GM23338 (cell line): ENCODE data around the gene CD276. TPM values are rescaled to one million over a fixed set of nuclear protein-coding genes. Genes with fewer than 3 reads are reported as not detected.

Experiments
- ATAC-seq: fragments of 200-7000 bp; cut with Tn5 transposase; 3 replicates; pipeline ENCODE4 v1.9.1; 2020
- DNase-seq: peaks from one replicate; pipeline ENCODE4 v3.0.0-alpha.2; 2015; ENCODE audit warnings: low spot score
- H2AFZ ChIP-seq: fragments of 200-600 bp; sonication (generic); 2 replicates; pipeline ENCODE4 v1.8.0; 2016; ENCODE audit warnings: antibody characterized with exemption, mild to moderate bottlenecking, moderate library complexity
- H3F3A ChIP-seq: fragments of 200-600 bp; sonication (generic); replicated peaks from 2 replicates; pipeline ENCODE4 v1.8.0; 2017; ENCODE audit warnings: antibody characterized with exemption, mixed run types, low read depth
- H3K27ac ChIP-seq: fragments of 200-600 bp; sonication (generic); 2 replicates; pipeline ENCODE4 v1.6.1; 2016; ENCODE audit warnings: low read depth
- H3K27me3 ChIP-seq: fragments of 200-600 bp; sonication (generic); 2 replicates; pipeline ENCODE4 v1.8.0; 2016; ENCODE audit warnings: mild to moderate bottlenecking, mixed run types, moderate library complexity; ENCODE audit not compliant: insufficient read depth
- H3K36me3 ChIP-seq: fragments of 200-600 bp; sonication (generic); 2 replicates; pipeline ENCODE4 v1.8.0; 2016; ENCODE audit warnings: mild to moderate bottlenecking; ENCODE audit not compliant: insufficient read depth
- H3K4me1 ChIP-seq: fragments of 200-600 bp; sonication (generic); 2 replicates; pipeline ENCODE4 v1.8.0; 2016; ENCODE audit warnings: mild to moderate bottlenecking, moderate library complexity; ENCODE audit not compliant: insufficient read depth
- H3K4me2 ChIP-seq: fragments of 200-600 bp; sonication (generic); 2 replicates; pipeline ENCODE4 v1.7.1; 2017; ENCODE audit warnings: mixed run types
- H3K4me3 ChIP-seq: fragments of 200-600 bp; sonication (generic); 2 replicates; pipeline ENCODE4 v1.6.1; 2016; ENCODE audit warnings: mixed run types
- H3K79me2 ChIP-seq: fragments of 200-600 bp; sonication (generic); replicated peaks from 2 replicates; pipeline ENCODE4 v1.8.0; 2017; ENCODE audit warnings: mild to moderate bottlenecking; ENCODE audit not compliant: insufficient read depth
- H3K9me2 ChIP-seq: fragments of 200-600 bp; sonication (generic); 2 replicates; pipeline ENCODE4 v1.8.0; 2017; ENCODE audit not compliant: insufficient read depth
- H4K20me1 ChIP-seq: fragments of 200-600 bp; sonication (generic); replicated peaks from 2 replicates; pipeline ENCODE4 v1.8.0; 2017; ENCODE audit warnings: mild to moderate bottlenecking; ENCODE audit not compliant: insufficient read depth
- H3K27ac Mint-ChIP-seq: 2 replicates; pipeline ENCODE4 v1.8.0; 2020; ENCODE audit warnings: inconsistent platforms, mild to moderate bottlenecking, moderate library complexity, mixed read lengths
- H3K27me3 Mint-ChIP-seq: 3 replicates; pipeline ENCODE4 v1.8.0; 2022; ENCODE audit warnings: low read depth, mild to moderate bottlenecking, moderate library complexity, mixed read lengths, inconsistent platforms; ENCODE audit not compliant: insufficient read depth, poor library complexity
- H3K36me3 Mint-ChIP-seq: 3 replicates; pipeline ENCODE4 v1.8.0; 2021; ENCODE audit warnings: low read depth, mild to moderate bottlenecking, inconsistent platforms, moderate library complexity, mixed read lengths
- H3K4me1 Mint-ChIP-seq: 3 replicates; pipeline ENCODE4 v1.8.0; 2020; ENCODE audit warnings: mild to moderate bottlenecking, inconsistent platforms, mixed read lengths
- H3K4me3 Mint-ChIP-seq: 3 replicates; pipeline ENCODE4 v1.8.0; 2021; ENCODE audit warnings: moderate library complexity, mild to moderate bottlenecking, inconsistent platforms, mixed read lengths
- H3K9me3 Mint-ChIP-seq: 3 replicates; pipeline ENCODE4 v1.8.0; 2020; ENCODE audit warnings: moderate library complexity, mild to moderate bottlenecking, inconsistent platforms, mixed read lengths
- EZH2 ChIP-seq: fragments of 200-600 bp; sonication (generic); IDR thresholded peaks from one replicate; pipeline ENCODE4 v1.8.0; 2017; ENCODE audit warnings: antibody characterized with exemption, mild to moderate bottlenecking, low read depth; ENCODE audit not compliant: unreplicated experiment
- EZH2phosphoT487 ChIP-seq: fragments of 200-600 bp; sonication (generic); IDR thresholded peaks from one replicate; pipeline ENCODE4 v1.8.1; 2018; ENCODE audit warnings: antibody characterized with exemption; ENCODE audit not compliant: unreplicated experiment
- JUNB ChIP-seq: IDR thresholded peaks from one replicate; pipeline ENCODE4 v1.6.1; 2016; ENCODE audit warnings: antibody characterized with exemption; ENCODE audit not compliant: unreplicated experiment
- NANOG ChIP-seq: IDR thresholded peaks from 2 replicates; pipeline ENCODE4 v1.6.1; 2016; ENCODE audit warnings: antibody characterized with exemption, borderline replicate concordance
- POLR2AphosphoS5 ChIP-seq: IDR thresholded peaks from 2 replicates; pipeline ENCODE4 v1.6.1; 2016; ENCODE audit warnings: antibody characterized with exemption, low read depth
- STAT1 ChIP-seq: IDR thresholded peaks from one replicate; pipeline ENCODE4 v1.6.1; 2016; ENCODE audit warnings: antibody characterized with exemption; ENCODE audit not compliant: unreplicated experiment
- ZNF114 ChIP-seq: fragments of 250-450 bp; sonication (Bioruptor Pico); IDR thresholded peaks from 2 replicates; pipeline ENCODE4 v1.5.0; 2020; ENCODE audit warnings: mild to moderate bottlenecking, moderate library complexity
- ZNF331 ChIP-seq: fragments of 250-450 bp; sonication (Bioruptor Pico); IDR thresholded peaks from 2 replicates; pipeline ENCODE4 v1.5.0; 2020; ENCODE audit warnings: low read depth, mild to moderate bottlenecking, moderate library complexity
- polyA plus RNA-seq: library from polyadenylated mRNA; unstranded; fragments of >200 nt; fragmentation: Nextera tagmentation; extraction: Ambion mirVana; gene quantifications from 2 replicates; pipeline ENCODE4 v1.2.1, GENCODE V29; 2016
- total RNA-seq: library from RNA; depleted of rRNA; stranded (reverse); fragments of >200 nt; shearing (Covaris generic); gene quantifications from 2 replicates; pipeline ENCODE4 v1.2.3, GENCODE V29; 2014
- TF ChIP-seq, protein P1 (sequence below): IDR thresholded peaks from 2 replicates; pipeline ENCODE4 v1.6.1; 2016; ENCODE audit warnings: antibody characterized with exemption
- TF ChIP-seq, protein P2 (sequence below): IDR thresholded peaks from one replicate; pipeline ENCODE4 v1.6.1; 2018; ENCODE audit warnings: antibody characterized with exemption; ENCODE audit not compliant: unreplicated experiment
- TF ChIP-seq, protein P3 (sequence below), 2 experiments: fragments of 200-600 bp in 1 of 2; sonication (generic) in 1 of 2; conservative IDR thresholded peaks; 2 replicates each; pipeline versions ENCODE4 v1.5.1 to v1.6.1; 2016 to 2017; ENCODE audit warnings: antibody characterized with exemption in 2 of 2, low read depth in 2 of 2, mild to moderate bottlenecking in 2 of 2, moderate library complexity in 1 of 2

Gene CD276
- total and polyA plus RNA-seq, 2 experiments from 2014 or later = 60.9 to 158 TPM

DNA sequence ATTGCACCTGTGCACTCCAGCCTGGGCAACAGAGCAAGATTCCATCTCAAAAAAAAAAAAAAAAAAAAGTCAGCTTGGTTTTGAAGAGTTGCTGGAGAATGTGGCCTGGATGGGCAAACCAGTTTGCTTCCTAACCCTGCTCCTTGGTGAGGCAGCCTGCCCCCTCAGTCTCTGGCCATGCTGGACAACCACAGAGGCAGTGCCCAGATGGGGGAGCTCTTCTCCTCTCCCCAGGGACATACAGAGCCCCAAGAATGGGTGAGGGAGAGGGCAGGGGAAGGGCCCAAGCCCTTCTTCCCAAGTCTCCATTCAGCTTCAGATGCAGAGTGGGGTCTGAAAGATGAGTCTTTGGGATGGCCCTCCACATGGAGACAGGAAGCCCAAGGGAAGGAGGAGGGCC, 27.9 kb downstream of the CD276 start:
- ATAC-seq (peak; percentile 84), DNase-seq (peak; percentile 46)
- H3K27me3 ChIP-seq = no peaks in the 10 kb centered on the region
- H3K27me3 Mint-ChIP-seq = peaks cover 17% of the 10 kb centered on the region
- TF ChIP-seq, protein P1, sequence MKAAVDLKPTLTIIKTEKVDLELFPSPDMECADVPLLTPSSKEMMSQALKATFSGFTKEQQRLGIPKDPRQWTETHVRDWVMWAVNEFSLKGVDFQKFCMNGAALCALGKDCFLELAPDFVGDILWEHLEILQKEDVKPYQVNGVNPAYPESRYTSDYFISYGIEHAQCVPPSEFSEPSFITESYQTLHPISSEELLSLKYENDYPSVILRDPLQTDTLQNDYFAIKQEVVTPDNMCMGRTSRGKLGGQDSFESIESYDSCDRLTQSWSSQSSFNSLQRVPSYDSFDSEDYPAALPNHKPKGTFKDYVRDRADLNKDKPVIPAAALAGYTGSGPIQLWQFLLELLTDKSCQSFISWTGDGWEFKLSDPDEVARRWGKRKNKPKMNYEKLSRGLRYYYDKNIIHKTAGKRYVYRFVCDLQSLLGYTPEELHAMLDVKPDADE = no peak
- no peak for TF ChIP-seq ZNF331
- TF ChIP-seq, protein P2, sequence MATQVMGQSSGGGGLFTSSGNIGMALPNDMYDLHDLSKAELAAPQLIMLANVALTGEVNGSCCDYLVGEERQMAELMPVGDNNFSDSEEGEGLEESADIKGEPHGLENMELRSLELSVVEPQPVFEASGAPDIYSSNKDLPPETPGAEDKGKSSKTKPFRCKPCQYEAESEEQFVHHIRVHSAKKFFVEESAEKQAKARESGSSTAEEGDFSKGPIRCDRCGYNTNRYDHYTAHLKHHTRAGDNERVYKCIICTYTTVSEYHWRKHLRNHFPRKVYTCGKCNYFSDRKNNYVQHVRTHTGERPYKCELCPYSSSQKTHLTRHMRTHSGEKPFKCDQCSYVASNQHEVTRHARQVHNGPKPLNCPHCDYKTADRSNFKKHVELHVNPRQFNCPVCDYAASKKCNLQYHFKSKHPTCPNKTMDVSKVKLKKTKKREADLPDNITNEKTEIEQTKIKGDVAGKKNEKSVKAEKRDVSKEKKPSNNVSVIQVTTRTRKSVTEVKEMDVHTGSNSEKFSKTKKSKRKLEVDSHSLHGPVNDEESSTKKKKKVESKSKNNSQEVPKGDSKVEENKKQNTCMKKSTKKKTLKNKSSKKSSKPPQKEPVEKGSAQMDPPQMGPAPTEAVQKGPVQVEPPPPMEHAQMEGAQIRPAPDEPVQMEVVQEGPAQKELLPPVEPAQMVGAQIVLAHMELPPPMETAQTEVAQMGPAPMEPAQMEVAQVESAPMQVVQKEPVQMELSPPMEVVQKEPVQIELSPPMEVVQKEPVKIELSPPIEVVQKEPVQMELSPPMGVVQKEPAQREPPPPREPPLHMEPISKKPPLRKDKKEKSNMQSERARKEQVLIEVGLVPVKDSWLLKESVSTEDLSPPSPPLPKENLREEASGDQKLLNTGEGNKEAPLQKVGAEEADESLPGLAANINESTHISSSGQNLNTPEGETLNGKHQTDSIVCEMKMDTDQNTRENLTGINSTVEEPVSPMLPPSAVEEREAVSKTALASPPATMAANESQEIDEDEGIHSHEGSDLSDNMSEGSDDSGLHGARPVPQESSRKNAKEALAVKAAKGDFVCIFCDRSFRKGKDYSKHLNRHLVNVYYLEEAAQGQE = no peak
- no peak for TF ChIP-seq JUNB
- TF ChIP-seq, protein P3, sequence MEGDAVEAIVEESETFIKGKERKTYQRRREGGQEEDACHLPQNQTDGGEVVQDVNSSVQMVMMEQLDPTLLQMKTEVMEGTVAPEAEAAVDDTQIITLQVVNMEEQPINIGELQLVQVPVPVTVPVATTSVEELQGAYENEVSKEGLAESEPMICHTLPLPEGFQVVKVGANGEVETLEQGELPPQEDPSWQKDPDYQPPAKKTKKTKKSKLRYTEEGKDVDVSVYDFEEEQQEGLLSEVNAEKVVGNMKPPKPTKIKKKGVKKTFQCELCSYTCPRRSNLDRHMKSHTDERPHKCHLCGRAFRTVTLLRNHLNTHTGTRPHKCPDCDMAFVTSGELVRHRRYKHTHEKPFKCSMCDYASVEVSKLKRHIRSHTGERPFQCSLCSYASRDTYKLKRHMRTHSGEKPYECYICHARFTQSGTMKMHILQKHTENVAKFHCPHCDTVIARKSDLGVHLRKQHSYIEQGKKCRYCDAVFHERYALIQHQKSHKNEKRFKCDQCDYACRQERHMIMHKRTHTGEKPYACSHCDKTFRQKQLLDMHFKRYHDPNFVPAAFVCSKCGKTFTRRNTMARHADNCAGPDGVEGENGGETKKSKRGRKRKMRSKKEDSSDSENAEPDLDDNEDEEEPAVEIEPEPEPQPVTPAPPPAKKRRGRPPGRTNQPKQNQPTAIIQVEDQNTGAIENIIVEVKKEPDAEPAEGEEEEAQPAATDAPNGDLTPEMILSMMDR (conservative IDR thresholded peaks at IDR 0.05; ENCODE audit: low read depth in 2 of 2) = peak; percentile 43 to 78
- no peak for TF ChIP-seq EZH2
- H3K36me3 ChIP-seq = no peaks in the 10 kb centered on the region
- H3F3A ChIP-seq = no peaks in the 10 kb centered on the region
- no peak overlapping the region for H3K4me3 ChIP-seq
- no peak overlapping the region for H3K4me3 Mint-ChIP-seq
- H3K27ac Mint-ChIP-seq = no peak overlapping the region
- no peaks in the 10 kb centered on the region for H3K9me2 ChIP-seq
- H3K4me1 Mint-ChIP-seq = no peaks in the 10 kb centered on the region
- peaks cover 58% of the 10 kb centered on the region for H3K36me3 Mint-ChIP-seq
- no peak overlapping the region for H3K27ac ChIP-seq
- H3K4me1 ChIP-seq = no peaks in the 10 kb centered on the region
- no peak overlapping the region for H2AFZ ChIP-seq
- no peaks in the 10 kb centered on the region for H3K9me3 Mint-ChIP-seq
- H4K20me1 ChIP-seq = peaks cover 2% of the 10 kb centered on the region
- no peaks in the 10 kb centered on the region for H3K79me2 ChIP-seq
- no peak overlapping the region for H3K4me2 ChIP-seq

DNA sequence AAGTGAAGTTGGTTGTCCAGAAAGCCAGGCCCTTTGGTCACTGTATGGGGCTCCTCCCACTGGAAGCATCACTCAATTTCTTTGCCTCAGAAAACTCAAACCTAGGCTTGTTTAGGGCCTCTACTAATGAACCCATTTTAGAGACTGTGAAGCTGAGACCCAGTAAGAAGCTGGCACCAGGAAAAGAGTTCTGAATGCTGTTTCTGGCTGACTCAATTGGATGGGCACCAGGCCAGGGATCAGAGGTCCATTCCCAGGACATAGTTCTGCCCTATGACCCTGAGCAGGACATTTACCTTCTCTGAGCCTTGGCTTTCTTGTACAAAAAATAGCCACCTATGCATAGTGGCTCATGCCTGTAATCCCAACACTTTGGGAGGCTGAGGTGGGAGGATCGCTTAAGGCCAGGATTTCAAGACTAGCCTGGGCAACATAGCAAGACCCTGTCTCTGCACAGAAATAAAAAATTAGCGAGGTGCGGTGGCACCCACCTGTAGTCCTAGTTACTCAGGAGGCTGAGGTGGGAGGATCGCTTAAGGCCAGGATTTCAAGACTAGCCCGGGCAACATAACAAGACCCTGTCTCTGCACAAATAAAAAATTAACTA, 30.6 kb downstream of the CD276 start:
- Mint-ChIP-seq H3K4me1 (peaks cover 10% of the 10 kb centered on the region), H3K27me3 (peaks cover 12% of the 10 kb centered on the region), H3K4me3 (no peak overlapping the region), H3K36me3 (peaks cover 35% of the 10 kb centered on the region), H3K27ac (no peak overlapping the region), H3K9me3 (no peaks in the 10 kb centered on the region)
- Histone ChIP-seq H3K4me2 (no peak overlapping the region), H3K9me2 (no peaks in the 10 kb centered on the region), H3K27me3 (no peaks in the 10 kb centered on the region), H2AFZ (no peak overlapping the region), H3F3A (no peaks in the 10 kb centered on the region), H3K4me1 (no peaks in the 10 kb centered on the region), H3K4me3 (no peak overlapping the region), H3K36me3 (no peaks in the 10 kb centered on the region), H3K79me2 (no peaks in the 10 kb centered on the region), H3K27ac (no peak overlapping the region), H4K20me1 (peaks cover 2% of the 10 kb centered on the region; the same call in 1 of the 2 replicates)
- DNase-seq (no peak), ATAC-seq (no peak)
- TF ChIP-seq EZH2phosphoT487 (no peak), STAT1 (no peak), ZNF331 (no peak), EZH2 (no peak), NANOG (no peak), ZNF114 (CRISPR knock-in tag) (no peak), POLR2AphosphoS5 (no peak)
- TF ChIP-seq, protein P3 (conservative IDR thresholded peaks at IDR 0.05; ENCODE audit: low read depth in 2 of 2) = no peak
- TF ChIP-seq, protein P2 = no peak
